H1 (cell line): ENCODE results near the gene C13orf42. TPM values are rescaled to one million over a fixed set of nuclear protein-coding genes. Genes with fewer than 3 reads are reported as not detected.

Experiments
- CTCF ChIA-PET: fragments of 300-600 bp; sonication (Branson Sonifier 250); formaldehyde crosslinking; loops from one replicate; lab custom pipeline; 2021; ENCODE audit not compliant: partially characterized antibody; lab: Charles Lee
- POLR2A ChIA-PET: fragments of 300-600 bp; sonication (Branson Sonifier 250); formaldehyde crosslinking; loops from one replicate; lab custom pipeline; 2021; ENCODE audit warnings: inconsistent platforms; ENCODE audit not compliant: partially characterized antibody; lab: Charles Lee
- DNase-seq, 2 experiments: peaks; one replicate each; pipeline versions ENCODE4 v3.0.0 to v3.0.0-alpha.2; 2010 to 2022; ENCODE audit warnings: low spot score in 2 of 2, low read depth in 1 of 2, mixed read lengths in 1 of 2
- FAIRE-seq: peaks from 2 replicates; lab custom pipeline; 2011; peaks lifted over from hg19 to GRCh38; lab: Jason Lieb, UNC
- H2AFZ ChIP-seq: 2 replicates; pipeline ENCODE4 v1.8.1; 2012; ENCODE audit warnings: low read length, inconsistent platforms
- H2AK5ac ChIP-seq: 2 replicates; pipeline ENCODE4 v1.6.1; 2013; ENCODE audit warnings: low read depth, low read length
- H2BK120ac ChIP-seq: replicated peaks from 2 replicates; pipeline ENCODE3; 2013; ENCODE audit warnings: low read depth, low read length, inconsistent platforms
- H2BK12ac ChIP-seq: 2 replicates; pipeline ENCODE4 v1.6.1; 2013; ENCODE audit warnings: low read depth, low read length
- H2BK15ac ChIP-seq: 2 replicates; pipeline ENCODE4 v1.6.1; 2013; ENCODE audit warnings: low read length
- H2BK20ac ChIP-seq: 2 replicates; pipeline ENCODE4 v1.6.1; 2013; ENCODE audit warnings: low read length
- H2BK5ac ChIP-seq: 2 replicates; pipeline ENCODE4 v1.6.1; 2013; ENCODE audit warnings: low read depth, low read length
- H3K14ac ChIP-seq: 2 replicates; pipeline ENCODE4 v1.6.1; 2013; ENCODE audit warnings: inconsistent platforms; ENCODE audit not compliant: insufficient read length
- H3K18ac ChIP-seq: 2 replicates; pipeline ENCODE4 v1.6.1; 2013; ENCODE audit warnings: low read length; ENCODE audit errors: extremely low read depth
- H3K23ac ChIP-seq: 2 replicates; pipeline ENCODE4 v1.6.1; 2013; ENCODE audit warnings: inconsistent platforms; ENCODE audit not compliant: insufficient read length
- H3K23me2 ChIP-seq: 2 replicates; pipeline ENCODE4 v1.6.1; 2013; ENCODE audit warnings: low read depth, low read length
- H3K27ac ChIP-seq: 2 replicates; pipeline ENCODE4 v1.6.1; 2011; ENCODE audit warnings: low read depth, low read length, inconsistent platforms
- H3K27me3 ChIP-seq, 4 experiments: replicated peaks in 1 of 4; 1 replicate in 1 of 4; 2 replicates in 3 of 4; pipeline versions ENCODE4 v1.6.1 to v1.8.1; 2011 to 2013; ENCODE audit warnings: low read length in 3 of 4, mild to moderate bottlenecking in 3 of 4, inconsistent platforms in 2 of 4, mixed read lengths in 2 of 4, moderate library complexity in 1 of 4; ENCODE audit not compliant: control insufficient read depth in 3 of 4, insufficient read depth in 3 of 4; ENCODE audit errors: extremely low read depth in 1 of 4
- H3K36me3 ChIP-seq, 4 experiments: 2 replicates each; pipeline versions ENCODE4 v1.6.1 to v1.8.1; 2011 to 2013; ENCODE audit warnings: mild to moderate bottlenecking in 4 of 4, low read length in 3 of 4, moderate library complexity in 2 of 4, control low read depth in 1 of 4, inconsistent platforms in 1 of 4; ENCODE audit not compliant: insufficient read depth in 4 of 4, control insufficient read depth in 2 of 4
- H3K4ac ChIP-seq: replicated peaks from 2 replicates; pipeline ENCODE3; 2013; ENCODE audit warnings: low read length, low read depth, mixed read lengths, inconsistent platforms; ENCODE audit not compliant: insufficient read length
- H3K4me1 ChIP-seq, 4 experiments: replicated peaks in 1 of 4; 1 replicate in 1 of 4; 2 replicates in 3 of 4; pipeline versions ENCODE4 v1.6.1 to v1.8.1; 2011 to 2013; ENCODE audit warnings: low read length in 3 of 4, inconsistent platforms in 2 of 4, mixed read lengths in 1 of 4; ENCODE audit not compliant: insufficient read depth in 4 of 4, control insufficient read depth in 3 of 4
- H3K4me2 ChIP-seq, 2 experiments: 2 replicates each; pipeline versions ENCODE4 v1.6.1 to v1.8.1; 2011 to 2013; ENCODE audit warnings: low read depth in 2 of 2, low read length in 2 of 2, control low read depth in 1 of 2, inconsistent platforms in 1 of 2, mild to moderate bottlenecking in 1 of 2; ENCODE audit not compliant: insufficient read depth in 1 of 2
- H3K4me3 ChIP-seq, 4 experiments: fragments of 200-600, 300-600 bp in 1 of 4; sonication (generic), shearing (Covaris generic), sonication (Bioruptor Twin) in 1 of 4; 2 replicates each; pipeline versions ENCODE4 v1.5.1 to v1.8.1; 2011 to 2016; ENCODE audit warnings: low read length in 4 of 4, low read depth in 3 of 4, control low read depth in 2 of 4, inconsistent platforms in 2 of 4, mild to moderate bottlenecking in 2 of 4, mixed read lengths in 1 of 4, moderate library complexity in 1 of 4; ENCODE audit not compliant: insufficient read depth in 2 of 4; ENCODE audit errors: extremely low read depth in 1 of 4
- H3K56ac ChIP-seq: replicated peaks from 2 replicates; pipeline ENCODE3; 2013; ENCODE audit warnings: low read depth, mild to moderate bottlenecking, mixed read lengths, low read length, inconsistent platforms; ENCODE audit not compliant: insufficient read length
- H3K79me1 ChIP-seq: 2 replicates; pipeline ENCODE4 v1.6.1; 2013; ENCODE audit warnings: low read depth, low read length, control low read depth
- H3K79me2 ChIP-seq, 2 experiments: 2 replicates each; pipeline versions ENCODE4 v1.6.1 to v1.8.1; 2012 to 2013; ENCODE audit warnings: low read length in 2 of 2, mild to moderate bottlenecking in 2 of 2, inconsistent platforms in 1 of 2; ENCODE audit not compliant: insufficient read depth in 2 of 2, control insufficient read depth in 1 of 2
- H3K9ac ChIP-seq, 4 experiments: replicated peaks in 1 of 4; 1 replicate in 1 of 4; 2 replicates in 3 of 4; pipeline versions ENCODE4 v1.6.1 to v1.8.1; 2011 to 2013; ENCODE audit warnings: low read depth in 3 of 4, low read length in 3 of 4, control low read depth in 2 of 4, mild to moderate bottlenecking in 2 of 4, moderate library complexity in 2 of 4, inconsistent platforms in 1 of 4; ENCODE audit errors: extremely low read depth in 1 of 4
- H3K9me3 ChIP-seq, 2 experiments: 2 replicates each; pipeline versions ENCODE4 v1.6.1 to v1.8.1; 2012 to 2013; ENCODE audit warnings: mild to moderate bottlenecking in 2 of 2, moderate library complexity in 2 of 2, control low read depth in 1 of 2, inconsistent platforms in 1 of 2, low read depth in 1 of 2, low read length in 1 of 2, mixed read lengths in 1 of 2; ENCODE audit not compliant: insufficient read depth in 2 of 2
- H4K20me1 ChIP-seq, 2 experiments: replicated peaks in 1 of 2; 2 replicates each; pipeline versions ENCODE3 to v1.8.1; 2011 to 2013; ENCODE audit warnings: inconsistent platforms in 2 of 2, low read length in 2 of 2, mild to moderate bottlenecking in 1 of 2; ENCODE audit not compliant: insufficient read depth in 2 of 2, control insufficient read depth in 1 of 2
- H4K5ac ChIP-seq: 2 replicates; pipeline ENCODE4 v1.6.1; 2013; ENCODE audit warnings: low read length, low read depth, mixed read lengths, inconsistent platforms; ENCODE audit not compliant: insufficient read length
- H4K8ac ChIP-seq: 2 replicates; pipeline ENCODE4 v1.8.0; 2013; ENCODE audit warnings: mild to moderate bottlenecking, moderate library complexity, low read length, inconsistent platforms; ENCODE audit not compliant: insufficient read depth; ENCODE audit errors: extremely low read depth
- H4K91ac ChIP-seq: replicated peaks from 2 replicates; pipeline ENCODE3; 2013; ENCODE audit warnings: low read length, mixed read lengths, inconsistent platforms; ENCODE audit not compliant: insufficient read length
- CHD2 ChIP-seq: IDR thresholded peaks from 2 replicates; pipeline ENCODE4 v1.6.1; 2012; ENCODE audit warnings: low read length, improper control_type of control experiment
- EGR1 ChIP-seq: IDR thresholded peaks from 2 replicates; pipeline ENCODE4 v1.6.1; 2011; ENCODE audit warnings: low read depth, low read length, borderline replicate concordance
- HDAC6 ChIP-seq: IDR thresholded peaks from one replicate; pipeline ENCODE4 v1.7.1; 2012; ENCODE audit warnings: low read depth, mild to moderate bottlenecking, inconsistent platforms, low read length, moderate library complexity
- SUZ12 ChIP-seq: fragments of 200-600 bp; sonication (generic); IDR thresholded peaks from 2 replicates; pipeline ENCODE4 v1.6.1; 2012; ENCODE audit warnings: mild to moderate bottlenecking, inconsistent platforms, low read length, moderate library complexity, mixed read lengths
- WGBS, 2 experiments: shearing (Covaris generic) in 1 of 2; methylation state at CpG; one replicate each; pipeline versions ENCODE4 v1.1.6 to v1.1.7; 2013 to 2015; ENCODE audit warnings: low lambda C conversion rate in 2 of 2, mixed read lengths in 2 of 2, inconsistent platforms in 1 of 2, low coverage in 1 of 2, missing lambda C conversion rate in 1 of 2; ENCODE audit not compliant: insufficient replicate concordance in 2 of 2, insufficient coverage in 1 of 2, insufficient read length in 1 of 2; ENCODE audit errors: extremely low coverage in 1 of 2, missing lambda C conversion rate in 1 of 2; 5-methylcytosine and 5-hydroxymethylcytosine counted together
- polyA plus RNA-seq, 7 experiments: library from polyadenylated mRNA; depleted of rRNA in 3 of 7; stranded (reverse) in 5 of 7; unstranded in 2 of 7; fragments of >200 nt in 5 of 7; fragments of 200-250 nt in 2 of 7; gene quantifications; 1 replicate in 5 of 7; 2 replicates in 1 of 7; 4 replicates in 1 of 7; pipeline versions ENCODE4 v1.2.1 to v1.2.3, GENCODE V29; 2011 to 2013; ENCODE audit warnings: missing spikeins in 2 of 7, mixed read lengths in 2 of 7
- total RNA-seq: library from RNA; stranded (reverse); fragmentation: NEBNext Ultra II Directional; extraction: Animal tissue kit (Norgen Biotek cat#: 25700); gene quantifications from 2 replicates; pipeline ENCODE4 v1.2.1, GENCODE V29; 2021

C13orf42 gene
- total and polyA plus RNA-seq, 2 of the 8 experiments (the other 6 are each of a cell fraction or from before 2014, with no cell fraction given): 9.9 to 10.1 TPM

- Histone ChIP-seq H2BK5ac (no peak overlapping the region), H3K9me3 (no peaks in the 10 kb centered on the region), H3K79me1 (no peaks in the 10 kb centered on the region), H4K20me1 (no peaks in the 10 kb centered on the region), H3K79me2 (no peaks in the 10 kb centered on the region), H2BK120ac (no peak overlapping the region), H3K36me3 (no peaks in the 10 kb centered on the region), H3K14ac (no peak overlapping the region), H2AFZ (no peak overlapping the region), H4K8ac (no peak overlapping the region), H3K4me3 (no peak overlapping the region), H3K4me1 (no peaks in the 10 kb centered on the region), H2BK12ac (no peak overlapping the region)
- TF ChIP-seq CHD2 (no peak), EGR1 (no peak), HDAC6 (no peak), SUZ12 (no peak)
- TF ChIP-seq, all 59 proteins: peak for 0
- Histone ChIP-seq H3K23ac (no peak overlapping the region), H3K18ac (no peak overlapping the region), H2BK15ac (no peak overlapping the region), H3K27me3 (no peaks in the 10 kb centered on the region), H2AK5ac (no peak overlapping the region), H2BK20ac (no peak overlapping the region), H4K91ac (no peak overlapping the region), H3K4ac (no peak overlapping the region), H4K5ac (no peak overlapping the region), H3K9ac (no peak overlapping the region), H3K56ac (no peak overlapping the region), H3K27ac (no peak overlapping the region), H3K23me2 (no peaks in the 10 kb centered on the region), H3K4me2 (no peak overlapping the region)
- DNase-seq: no peak
- FAIRE-seq: no peak
- 90% methylated on average over 4 of the region's 4 CpGs; no CpG with 5 or more reads in 1 of the 2 experiments for WGBS, 2 experiments
- ChIA-PET POLR2A (interaction anchor here (1.6 kb wide), 1 partner anchor 10 kb away, joined by 3 read pairs; no protein-coding TSS in a partner anchor), CTCF (interaction anchor here (0.9 to 1.9 kb wide), 3 partner anchors 25 to 129 kb away, joined by 5 read pairs; no protein-coding TSS in a partner anchor)
Measured at GRCh38 chr13:51041126-51041525, 69.9 kb downstream of the C13orf42 start.
